Keratinocyte (primary cell): Measurements from ENCODE around the gene HBD. TPM values are rescaled to one million over a fixed set of nuclear protein-coding genes. Genes with fewer than 3 reads are reported as not detected.

ENCODE experiments used
- DNase-seq: peaks from one replicate; pipeline ENCODE4 v3.0.0-alpha.2; 2011; ENCODE audit warnings: low read depth, missing footprints, low spot score
- FAIRE-seq: peaks from 2 replicates; lab custom pipeline; 2011; peaks lifted over from hg19 to GRCh38; lab: Jason Lieb, UNC
- H2AFZ ChIP-seq: 2 replicates; pipeline ENCODE4 v1.6.0; 2012; ENCODE audit warnings: low read length, control low read depth, inconsistent platforms; ENCODE audit not compliant: control insufficient read depth
- H3K27ac ChIP-seq: 2 replicates; pipeline ENCODE4 v1.5.1; 2011; ENCODE audit warnings: low read length; ENCODE audit not compliant: control insufficient read depth, insufficient read depth
- H3K27me3 ChIP-seq: 3 replicates; pipeline ENCODE4 v1.6.0; 2011; ENCODE audit warnings: low read length; ENCODE audit not compliant: control insufficient read depth, insufficient read depth; ENCODE audit errors: extremely low read depth
- H3K36me3 ChIP-seq, 2 experiments: 2 replicates in 1 of 2; 3 replicates in 1 of 2; pipeline ENCODE4 v1.5.1; 2011; ENCODE audit warnings: low read length in 2 of 2, mild to moderate bottlenecking in 1 of 2; ENCODE audit not compliant: control insufficient read depth in 2 of 2, insufficient read depth in 2 of 2; ENCODE audit errors: extremely low read depth in 1 of 2
- H3K4me1 ChIP-seq: 3 replicates; pipeline ENCODE4 v1.5.1; 2011; ENCODE audit warnings: low read length; ENCODE audit not compliant: control insufficient read depth, insufficient read depth; ENCODE audit errors: extremely low read depth
- H3K4me2 ChIP-seq: 3 replicates; pipeline ENCODE4 v1.6.0; 2011; ENCODE audit warnings: low read depth, low read length; ENCODE audit not compliant: control insufficient read depth, insufficient read depth; ENCODE audit errors: extremely low read depth
- H3K4me3 ChIP-seq, 3 experiments: fragments of 200-600 bp in 1 of 3; sonication (generic) in 1 of 3; 2 replicates in 2 of 3; 3 replicates in 1 of 3; pipeline ENCODE4 v1.5.1; 2011 to 2016; ENCODE audit warnings: low read length in 3 of 3, mild to moderate bottlenecking in 3 of 3, control low read depth in 2 of 3, inconsistent platforms in 1 of 3, low read depth in 1 of 3, mixed read lengths in 1 of 3, mixed run types in 1 of 3, moderate library complexity in 1 of 3; ENCODE audit not compliant: control insufficient read depth in 2 of 3, insufficient read depth in 2 of 3; ENCODE audit errors: extremely low read depth in 1 of 3
- H3K79me2 ChIP-seq: 2 replicates; pipeline ENCODE4 v1.6.0; 2012; ENCODE audit warnings: low read length; ENCODE audit not compliant: control insufficient read depth, insufficient read depth
- H3K9ac ChIP-seq: 3 replicates; pipeline ENCODE4 v1.6.0; 2011; ENCODE audit warnings: low read length; ENCODE audit not compliant: control insufficient read depth, insufficient read depth; ENCODE audit errors: extremely low read depth
- H3K9me1 ChIP-seq: 3 replicates; pipeline ENCODE4 v1.6.0; 2011; ENCODE audit warnings: low read length; ENCODE audit not compliant: control insufficient read depth, insufficient read depth; ENCODE audit errors: extremely low read depth
- H3K9me3 ChIP-seq: 2 replicates; pipeline ENCODE4 v1.5.1; 2012; ENCODE audit warnings: low read depth, low read length; ENCODE audit not compliant: control insufficient read depth
- H4K20me1 ChIP-seq: 3 replicates; pipeline ENCODE4 v1.6.0; 2011; ENCODE audit warnings: low read length; ENCODE audit not compliant: control insufficient read depth, insufficient read depth; ENCODE audit errors: extremely low read depth
- CTCF ChIP-seq, 3 experiments: IDR thresholded peaks in 1 of 3; conservative IDR thresholded peaks in 1 of 3; optimal IDR thresholded peaks in 1 of 3; 2 replicates in 2 of 3; 3 replicates in 1 of 3; pipeline versions ENCODE3 to v1.5.1; 2011; ENCODE audit warnings: low read length in 3 of 3, mild to moderate bottlenecking in 3 of 3, moderate library complexity in 2 of 3, control low read depth in 1 of 3, inconsistent platforms in 1 of 3; ENCODE audit not compliant: insufficient read depth in 2 of 3; ENCODE audit errors: extremely low read depth in 1 of 3
- EZH2 ChIP-seq: IDR thresholded peaks from one replicate; pipeline ENCODE4 v1.6.1; 2012; ENCODE audit warnings: inconsistent platforms, mild to moderate bottlenecking, low read length, moderate library complexity
- dilution Hi-C: fragments of 300-500 bp; cut with MboI; formaldehyde crosslinking; loops from one replicate; pipeline ENCODE4 v1.7.0; 2020; ENCODE audit warnings: low sequenced_read_pairs; ENCODE audit not compliant: extremely low pct_ligation_motif_present
- polyA plus RNA-seq, 5 experiments: library from polyadenylated mRNA; depleted of rRNA in 3 of 5; stranded (reverse) in 3 of 5; stranded (forward) in 1 of 5; unstranded in 1 of 5; fragments of >200 nt; gene quantifications; 1 replicate in 1 of 5; 2 replicates in 3 of 5; 3 replicates in 1 of 5; pipeline versions ENCODE4 v1.2.1 to v1.2.3, GENCODE V29; 2011 to 2012; ENCODE audit warnings: missing spikeins in 2 of 5, low read depth in 1 of 5, low replicate concordance in 1 of 5

HBD gene
- polyA plus RNA-seq, 1 donor (not counting 4 experiments of a cell fraction or from before 2014, with no cell fraction given) = not detected

- dilution Hi-C loops = no loop called here
- no peak for FAIRE-seq
- Histone ChIP-seq H3K27ac (no peak overlapping the region), H3K9ac (no peak overlapping the region), H3K4me1 (no peaks in the 10 kb centered on the region), H3K4me2 (no peak overlapping the region), H3K27me3 (no peaks in the 10 kb centered on the region), H2AFZ (no peak overlapping the region), H3K79me2 (no peaks in the 10 kb centered on the region), H3K9me1 (no peaks in the 10 kb centered on the region), H3K4me3 (no peak overlapping the region), H4K20me1 (no peaks in the 10 kb centered on the region), H3K9me3 (no peaks in the 10 kb centered on the region), H3K36me3 (no peaks in the 10 kb centered on the region)
- no peak for DNase-seq
- TF ChIP-seq CTCF (optimal IDR thresholded peaks at IDR 0.05 in 1 of 3, IDR thresholded peaks at IDR 0.05 in 1 of 3, conservative IDR thresholded peaks at IDR 0.05 in 1 of 3; ENCODE audit: extremely low read depth in 1 of 3, insufficient read depth in 2 of 3, low read length in 3 of 3) (no peak), EZH2 (no peak)
Observed at GRCh38 chr11:5252192-5252918, 18.1 kb upstream of the HBD start.

DNA sequence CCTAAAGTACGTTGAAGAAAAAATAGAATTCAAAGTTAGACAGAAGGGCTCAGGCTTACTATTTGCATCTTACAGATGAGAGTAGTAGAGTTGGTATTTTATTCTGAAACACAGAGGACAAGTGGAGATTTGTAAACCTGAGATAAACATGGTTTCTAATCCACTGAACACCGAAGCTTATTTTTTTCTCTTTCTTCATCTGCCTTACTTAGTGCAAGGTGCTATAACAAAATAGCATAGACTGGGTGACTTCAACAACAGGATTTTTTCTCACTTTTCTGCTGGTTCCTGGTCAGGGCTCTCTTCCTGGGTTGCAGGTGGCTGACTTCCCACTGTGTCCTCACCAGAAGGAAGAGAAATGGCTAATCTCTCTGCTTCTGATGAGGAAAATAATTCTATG is 17.5 kb upstream of the HBD start:
- Histone ChIP-seq H4K20me1 (no peaks in the 10 kb centered on the region), H3K9me3 (no peaks in the 10 kb centered on the region), H3K4me1 (no peaks in the 10 kb centered on the region), H3K9me1 (no peaks in the 10 kb centered on the region), H3K27ac (no peak overlapping the region), H2AFZ (no peak overlapping the region), H3K79me2 (no peaks in the 10 kb centered on the region), H3K36me3 (no peaks in the 10 kb centered on the region), H3K27me3 (no peaks in the 10 kb centered on the region), H3K4me3 (no peak overlapping the region), H3K4me2 (no peak overlapping the region), H3K9ac (no peak overlapping the region)
- no peak for DNase-seq
- no peak for TF ChIP-seq EZH2
- TF ChIP-seq CTCF (optimal IDR thresholded peaks at IDR 0.05 in 1 of 3, IDR thresholded peaks at IDR 0.05 in 1 of 3, conservative IDR thresholded peaks at IDR 0.05 in 1 of 3; ENCODE audit: extremely low read depth in 1 of 3, insufficient read depth in 2 of 3, low read length in 3 of 3) = no peak
- FAIRE-seq = no peak
- dilution Hi-C loops = no loop called here
